Thyroid gland (tissue), 4 donors: Measurements from ENCODE around the gene HS6ST3. TPM values are rescaled to one million over a fixed set of nuclear protein-coding genes. Genes with fewer than 3 reads are reported as not detected.
"Not testable (repeated sequence)": the region's sequence is repeated elsewhere in the genome, so short reads cannot be mapped to it uniquely, and the experiment has no call there.

Experiments used
- DNase-seq, 2 donors: peaks; one replicate each; pipeline ENCODE4 v3.0.0-alpha.2; 2019
- H3K27ac ChIP-seq, 3 donors: fragments of 200-600 bp; sonication (generic); 1 replicate in 2 of 3; 2 replicates in 1 of 3; pipeline ENCODE4 v1.5.1; 2016 to 2019; ENCODE audit warnings: mild to moderate bottlenecking in 1 of 3, moderate library complexity in 1 of 3
- H3K27me3 ChIP-seq: fragments of 200-600 bp; sonication (generic); one replicate; pipeline ENCODE4 v1.5.1; 2019
- H3K36me3 ChIP-seq, 2 donors: fragments of 200-600 bp; sonication (generic); one replicate each; pipeline ENCODE4 v1.5.1; 2016 to 2019
- H3K4me1 ChIP-seq, 2 donors: fragments of 200-600 bp; sonication (generic); one replicate each; pipeline ENCODE4 v1.5.1; 2017 to 2019
- H3K4me3 ChIP-seq, 3 donors: fragments of 200-600 bp; sonication (generic); replicated peaks in 1 of 3; 1 replicate in 2 of 3; 2 replicates in 1 of 3; pipeline ENCODE4 v1.5.1; 2016; ENCODE audit warnings: mild to moderate bottlenecking in 1 of 3
- H3K9me3 ChIP-seq: fragments of 200-600 bp; sonication (generic); one replicate; pipeline ENCODE4 v1.5.1; 2017
- POLR2A ChIP-seq, 2 donors: fragments of 450-650 bp; IDR thresholded peaks; one replicate each; pipeline ENCODE4 v1.6.1; 2017; ENCODE audit warnings: antibody characterized with exemption in 2 of 2, mild to moderate bottlenecking in 2 of 2, moderate library complexity in 1 of 2
- WGBS, 2 donors: methylation state at CpG; one replicate each; pipeline ENCODE4 v1.1.5; 2017; 5-methylcytosine and 5-hydroxymethylcytosine counted together
- intact Hi-C: fragments of 100-400 bp; cut with DNase I; formaldehyde crosslinking; loops from one replicate; pipeline ENCODE4 v1.15.1; 2023
- total RNA-seq, 4 donors: library from RNA; depleted of rRNA; stranded (reverse); fragments of >200 nt; gene quantifications; one replicate each; pipeline ENCODE4 v1.2.3, GENCODE V29; 2016
- TF ChIP-seq, protein P1 (sequence below), 6 experiments: fragments of 200-600 bp in 3 of 6; fragments of 450-650 bp in 3 of 6; sonication (generic) in 3 of 6; IDR thresholded peaks; one replicate each; pipeline ENCODE4 v1.5.1; 2016 to 2019; ENCODE audit warnings: antibody characterized with exemption in 6 of 6, mild to moderate bottlenecking in 2 of 6, inconsistent platforms in 1 of 6, moderate library complexity in 1 of 6

Gene HS6ST3
- total RNA-seq, 4 donors from 2014 or later = 2.0 to 5.8 (median 5.0) TPM

DNA sequence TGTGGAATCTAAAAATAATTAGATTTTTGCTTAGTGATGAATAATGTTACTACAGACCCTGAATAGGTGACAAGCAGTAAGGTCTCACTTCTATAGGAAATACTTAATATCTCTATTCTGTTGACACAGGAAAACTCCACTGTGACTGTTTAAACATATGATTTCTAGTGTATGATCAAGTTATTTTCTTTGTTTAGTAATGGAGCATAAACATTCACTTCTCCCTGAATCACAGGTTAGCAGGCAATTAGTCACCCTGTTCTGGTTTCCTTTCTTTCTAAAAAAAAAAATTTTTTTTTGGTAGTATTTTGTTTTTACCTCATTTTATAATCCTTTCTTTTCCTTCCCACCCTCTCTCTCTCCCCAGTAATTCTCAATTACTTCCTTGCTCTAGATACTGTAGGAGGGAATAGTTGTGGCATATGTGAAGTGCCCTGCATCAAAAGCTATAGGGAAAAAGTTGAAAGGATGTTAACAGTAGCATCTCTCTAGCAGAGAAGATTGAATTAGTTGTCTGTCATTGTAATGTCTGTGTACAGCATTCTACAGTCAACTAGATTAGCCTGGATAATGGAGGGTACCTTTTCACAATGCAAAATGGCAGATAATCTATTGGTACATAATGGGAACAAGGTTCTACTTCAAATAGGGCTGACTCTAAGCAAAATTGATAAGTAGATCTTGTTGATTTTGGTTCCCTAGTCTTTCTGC is 3.5 kb downstream of the HS6ST3 start:
- Histone ChIP-seq H3K4me3 (no peak overlapping the region), H3K27ac (no peak overlapping the region), H3K9me3 (no peaks in the 10 kb centered on the region), H3K36me3 (no peaks in the 10 kb centered on the region), H3K27me3 (no peaks in the 10 kb centered on the region), H3K4me1 (peaks cover 5 to 6% of the 10 kb centered on the region in 2 donors)
- intact Hi-C loops = no loop called here
- TF ChIP-seq, protein P1, sequence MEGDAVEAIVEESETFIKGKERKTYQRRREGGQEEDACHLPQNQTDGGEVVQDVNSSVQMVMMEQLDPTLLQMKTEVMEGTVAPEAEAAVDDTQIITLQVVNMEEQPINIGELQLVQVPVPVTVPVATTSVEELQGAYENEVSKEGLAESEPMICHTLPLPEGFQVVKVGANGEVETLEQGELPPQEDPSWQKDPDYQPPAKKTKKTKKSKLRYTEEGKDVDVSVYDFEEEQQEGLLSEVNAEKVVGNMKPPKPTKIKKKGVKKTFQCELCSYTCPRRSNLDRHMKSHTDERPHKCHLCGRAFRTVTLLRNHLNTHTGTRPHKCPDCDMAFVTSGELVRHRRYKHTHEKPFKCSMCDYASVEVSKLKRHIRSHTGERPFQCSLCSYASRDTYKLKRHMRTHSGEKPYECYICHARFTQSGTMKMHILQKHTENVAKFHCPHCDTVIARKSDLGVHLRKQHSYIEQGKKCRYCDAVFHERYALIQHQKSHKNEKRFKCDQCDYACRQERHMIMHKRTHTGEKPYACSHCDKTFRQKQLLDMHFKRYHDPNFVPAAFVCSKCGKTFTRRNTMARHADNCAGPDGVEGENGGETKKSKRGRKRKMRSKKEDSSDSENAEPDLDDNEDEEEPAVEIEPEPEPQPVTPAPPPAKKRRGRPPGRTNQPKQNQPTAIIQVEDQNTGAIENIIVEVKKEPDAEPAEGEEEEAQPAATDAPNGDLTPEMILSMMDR (IDR thresholded peaks at IDR 0.05) = no peak
- TF ChIP-seq POLR2A (IDR thresholded peaks at IDR 0.05) = no peak
- DNase-seq = no peak

DNA sequence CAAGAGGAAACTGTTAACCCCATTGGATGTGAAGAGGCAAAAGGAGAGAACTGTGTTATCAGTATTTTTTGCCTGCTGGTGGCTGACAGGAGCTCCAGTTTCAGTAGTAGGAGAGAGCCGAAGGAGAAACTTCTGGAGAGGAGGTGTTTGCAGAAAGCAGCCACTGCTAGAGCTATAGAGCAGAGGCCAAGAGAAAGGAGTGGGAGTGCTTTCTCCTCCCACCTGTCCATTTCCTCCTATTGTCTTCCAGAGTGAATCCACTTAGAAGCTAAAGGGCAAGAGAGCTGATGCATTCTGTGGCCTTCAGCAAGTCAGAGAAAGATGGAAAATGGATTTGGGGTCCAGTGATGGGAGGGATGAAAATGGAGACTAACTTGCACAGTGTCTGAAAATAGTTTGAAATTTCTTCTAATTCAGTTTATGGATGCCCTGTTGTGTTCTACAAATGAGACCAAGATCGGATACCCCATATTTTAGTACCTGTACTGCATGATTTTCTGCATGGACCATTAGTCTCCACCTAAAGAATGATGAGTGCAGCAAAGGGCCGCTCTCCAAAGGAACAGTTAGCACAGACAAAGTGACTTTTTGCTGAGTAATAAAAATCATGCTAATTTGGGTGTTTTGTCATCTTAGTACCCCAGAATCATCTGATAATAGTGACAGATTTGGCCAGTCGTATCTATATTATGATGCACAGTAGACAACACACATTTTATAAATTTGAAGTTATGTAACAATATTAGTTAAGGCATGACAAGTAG is 10.7 kb downstream of the HS6ST3 start:
- H3K4me1 ChIP-seq = no peaks in the 10 kb centered on the region
- WGBS, 2 donors = 85 to 89% methylated on average over 4 of the region's 4 CpGs
- H3K4me3 ChIP-seq = no peak overlapping the region
- no peaks in the 10 kb centered on the region for H3K9me3 ChIP-seq
- no peak for DNase-seq
- H3K27ac ChIP-seq = no peak overlapping the region
- TF ChIP-seq POLR2A (IDR thresholded peaks at IDR 0.05) = no peak
- TF ChIP-seq, protein P1 (IDR thresholded peaks at IDR 0.05) = no peak
- no peaks in the 10 kb centered on the region for H3K27me3 ChIP-seq
- H3K36me3 ChIP-seq = no peaks in the 10 kb centered on the region
- intact Hi-C loops = no loop called here

DNA sequence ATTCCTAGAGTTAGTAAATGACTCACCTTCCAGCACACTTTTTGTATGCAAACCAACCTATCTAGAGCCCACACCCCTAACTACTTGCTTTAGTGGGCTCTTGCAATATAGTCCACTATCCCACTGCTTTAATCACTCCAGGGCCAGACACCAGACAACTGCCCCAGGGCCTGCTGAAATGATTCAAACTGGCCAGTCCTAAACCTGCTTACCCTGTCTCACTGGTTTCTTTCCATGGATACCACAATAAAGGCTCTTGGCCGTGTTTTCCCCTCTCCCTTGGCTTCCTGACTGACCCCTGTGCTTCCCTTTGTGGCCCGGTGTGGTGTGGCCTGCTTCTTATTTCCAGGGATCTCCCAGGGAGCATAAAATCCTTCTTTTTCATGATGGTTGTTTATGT is 14.6 kb downstream of the HS6ST3 start:
- no peak for DNase-seq
- H3K27ac ChIP-seq = no peak overlapping the region
- H3K27me3 ChIP-seq = no peaks in the 10 kb centered on the region
- H3K4me3 ChIP-seq = no peak overlapping the region
- WGBS, 2 donors = 58 to 63% methylated on average over 2 of the region's 2 CpGs
- no peaks in the 10 kb centered on the region for H3K4me1 ChIP-seq
- intact Hi-C loops = no loop called here
- no peaks in the 10 kb centered on the region for H3K9me3 ChIP-seq
- TF ChIP-seq, protein P1 (IDR thresholded peaks at IDR 0.05) = no peak
- no peak for TF ChIP-seq POLR2A (IDR thresholded peaks at IDR 0.05)
- H3K36me3 ChIP-seq = no peaks in the 10 kb centered on the region

DNA sequence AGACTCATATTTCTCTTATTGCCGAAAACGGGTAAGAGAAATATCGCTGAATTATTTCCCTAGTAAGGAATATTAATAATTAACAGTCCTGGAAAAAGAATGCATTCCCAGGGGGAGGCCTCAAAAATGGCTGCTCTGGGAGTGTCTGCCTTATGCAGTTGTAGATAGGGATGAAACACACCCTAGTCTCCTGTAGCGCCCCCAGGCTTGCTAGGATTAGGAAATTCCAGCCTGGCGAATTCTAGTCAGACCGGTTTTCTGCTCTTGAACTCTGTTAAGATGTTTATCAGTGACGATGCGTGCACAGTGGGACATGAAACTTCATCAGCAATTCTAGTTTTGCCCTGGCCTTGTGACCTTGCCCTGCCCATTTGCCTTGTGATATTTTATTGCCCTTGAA is 18.2 kb downstream of the HS6ST3 start:
- 84 to 90% methylated on average over 8 of the region's 8 CpGs for whole genome bisulfite sequencing, 2 donors

DNA sequence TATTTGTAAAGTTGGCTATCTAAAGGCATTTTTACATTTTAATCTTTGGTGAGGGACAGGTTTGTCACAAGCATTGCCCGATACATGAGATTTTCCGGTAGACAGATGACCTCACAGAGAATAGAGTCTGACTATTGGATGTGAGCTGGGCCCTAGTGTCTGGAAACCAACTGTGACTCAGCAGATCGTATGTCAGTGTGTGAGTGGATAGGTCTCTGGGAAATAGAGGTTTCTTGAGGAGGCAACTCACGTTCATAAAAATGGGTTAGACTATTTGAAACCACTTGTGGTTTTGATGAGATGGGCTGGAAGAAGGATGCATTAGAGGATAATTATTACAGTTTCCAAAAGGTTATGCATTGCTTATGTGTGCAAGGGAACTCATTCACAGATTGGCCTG is 19.2 kb downstream of the HS6ST3 start:
- no peak overlapping the region for H3K27ac ChIP-seq
- H3K4me3 ChIP-seq = no peak overlapping the region
- no peak for DNase-seq
- intact Hi-C loops = no loop called here
- no peaks in the 10 kb centered on the region for H3K9me3 ChIP-seq
- no peaks in the 10 kb centered on the region for H3K27me3 ChIP-seq
- H3K36me3 ChIP-seq = no peaks in the 10 kb centered on the region
- WGBS, 2 donors = 89 to 90% methylated on average over 4 of the region's 4 CpGs
- TF ChIP-seq POLR2A (IDR thresholded peaks at IDR 0.05) = no peak
- TF ChIP-seq, protein P1 (IDR thresholded peaks at IDR 0.05) = no peak
- H3K4me1 ChIP-seq = no peaks in the 10 kb centered on the region

More for the DNA sequence above, 18.2 kb downstream of the HS6ST3 start:
- H3K9me3 ChIP-seq, DNase-seq, H3K27me3 ChIP-seq, intact Hi-C loops, H3K36me3 ChIP-seq, H3K4me1 ChIP-seq, H3K27ac ChIP-seq, H3K4me3 ChIP-seq: not testable (repeated sequence)
